Activated naive CD4-positive, alpha-beta T cell treated with anti-CD3 and anti-CD28 coated beads for 36 hours (primary cell): ENCODE results near the gene GRPEL1. TPM values are rescaled to one million over a fixed set of nuclear protein-coding genes. Genes with fewer than 3 reads are reported as not detected.

Experiments used
- CTCF ChIA-PET: fragments of 350-600 bp; sonication (Branson Sonifier 250); formaldehyde crosslinking; loops from one replicate; lab custom pipeline; 2021; ENCODE audit warnings: antibody characterized with exemption; lab: Charles Lee
- DNase-seq: peaks from one replicate; pipeline ENCODE4 v3.0.0-alpha.2; 2020
- H3K27ac Mint-ChIP-seq: one replicate; pipeline ENCODE4 v1.8.0; 2021; ENCODE audit warnings: mild to moderate bottlenecking, mixed read lengths
- H3K27me3 Mint-ChIP-seq: one replicate; pipeline ENCODE4 v1.8.0; 2021; ENCODE audit warnings: low read depth, mixed read lengths
- H3K36me3 Mint-ChIP-seq: one replicate; pipeline ENCODE4 v1.8.0; 2021; ENCODE audit warnings: low read depth, mixed read lengths
- H3K4me1 Mint-ChIP-seq: one replicate; pipeline ENCODE4 v1.8.0; 2021; ENCODE audit warnings: low read depth, mixed read lengths
- H3K4me3 Mint-ChIP-seq: one replicate; pipeline ENCODE4 v1.8.0; 2021; ENCODE audit warnings: mild to moderate bottlenecking, moderate library complexity, mixed read lengths
- H3K9me3 Mint-ChIP-seq: one replicate; pipeline ENCODE4 v1.8.0; 2021; ENCODE audit warnings: mixed read lengths
- intact Hi-C: fragments of 100-400 bp; cut with micrococcal nuclease; formaldehyde crosslinking; loops from one replicate; pipeline ENCODE4 v1.15.1; 2023
- total RNA-seq, 2 experiments: library from RNA; stranded (reverse); gene quantifications; one replicate each; pipeline ENCODE4 v1.2.3, GENCODE V29; 2021

Gene GRPEL1
- total RNA-seq, 2 experiments from 2014 or later = 53.7 to 53.9 TPM

- no peak overlapping the region for H3K4me3 Mint-ChIP-seq
- no peaks in the 10 kb centered on the region for H3K27me3 Mint-ChIP-seq
- no peak overlapping the region for H3K27ac Mint-ChIP-seq
- peaks cover 23% of the 10 kb centered on the region for H3K36me3 Mint-ChIP-seq
- intact Hi-C loops = no loop called here
- H3K4me1 Mint-ChIP-seq = peaks cover 2% of the 10 kb centered on the region
- CTCF ChIA-PET = interaction anchor here (0.6 to 1.5 kb wide), 2 partner anchors 12 to 85 kb away, joined by 3 read pairs; no protein-coding TSS in a partner anchor
- no peaks in the 10 kb centered on the region for H3K9me3 Mint-ChIP-seq
- no peak for DNase-seq
Measured at GRCh38 chr4:7017446-7018048, 50.3 kb downstream of the GRPEL1 start.

- Mint-ChIP-seq H3K9me3 (no peaks in the 10 kb centered on the region), H3K4me3 (no peak overlapping the region), H3K4me1 (peaks cover 2% of the 10 kb centered on the region), H3K27ac (no peak overlapping the region), H3K27me3 (no peaks in the 10 kb centered on the region), H3K36me3 (peaks cover 20% of the 10 kb centered on the region)
- CTCF ChIA-PET = no interaction called here
- intact Hi-C loops = no loop called here
- no peak for DNase-seq
Measured at GRCh38 chr4:7016512-7016911, 51.4 kb downstream of the GRPEL1 start.

GRCh38 chr4:7016086-7016485 lies 51.8 kb downstream of the GRPEL1 start:
- H3K27me3 Mint-ChIP-seq = no peaks in the 10 kb centered on the region
- CTCF ChIA-PET = no interaction called here
- no peak overlapping the region for H3K27ac Mint-ChIP-seq
- H3K4me3 Mint-ChIP-seq = no peak overlapping the region
- no peak for DNase-seq
- peaks cover 21% of the 10 kb centered on the region for H3K36me3 Mint-ChIP-seq
- peaks cover 2% of the 10 kb centered on the region for H3K4me1 Mint-ChIP-seq
- no peaks in the 10 kb centered on the region for H3K9me3 Mint-ChIP-seq
- intact Hi-C loops = no loop called here

- no peak for DNase-seq
- H3K36me3 Mint-ChIP-seq = peaks cover 27% of the 10 kb centered on the region
- peaks cover 2% of the 10 kb centered on the region for H3K4me1 Mint-ChIP-seq
- no peak overlapping the region for H3K4me3 Mint-ChIP-seq
- no peaks in the 10 kb centered on the region for H3K27me3 Mint-ChIP-seq
- no peaks in the 10 kb centered on the region for H3K9me3 Mint-ChIP-seq
- intact Hi-C loops = no loop called here
- CTCF ChIA-PET = no interaction called here
- no peak overlapping the region for H3K27ac Mint-ChIP-seq
Measured at GRCh38 chr4:7015383-7016035, 52.4 kb downstream of the GRPEL1 start.

GRCh38 chr4:7014815-7015214 lies 53.0 kb downstream of the GRPEL1 start:
- H3K27ac Mint-ChIP-seq = no peak overlapping the region
- CTCF ChIA-PET = no interaction called here

GRCh38 chr4:7013175-7013574 lies 54.7 kb downstream of the GRPEL1 start:
- Mint-ChIP-seq H3K27ac (no peak overlapping the region), H3K4me3 (no peak overlapping the region)
- no peak for DNase-seq

More at GRCh38 chr4:7014815-7015214, 53.0 kb downstream of the GRPEL1 start:
- no peak for DNase-seq
- Mint-ChIP-seq H3K36me3 (peaks cover 33% of the 10 kb centered on the region), H3K9me3 (no peaks in the 10 kb centered on the region), H3K4me3 (no peak overlapping the region), H3K27me3 (no peaks in the 10 kb centered on the region), H3K4me1 (peaks cover 2% of the 10 kb centered on the region)
- intact Hi-C loops = no loop called here

GRCh38 chr4:7009564-7009963 lies 58.3 kb downstream of the GRPEL1 start:
- Mint-ChIP-seq H3K27me3 (no peaks in the 10 kb centered on the region), H3K4me3 (no peak overlapping the region), H3K4me1 (peaks cover 2% of the 10 kb centered on the region), H3K36me3 (peaks cover 39% of the 10 kb centered on the region), H3K9me3 (no peaks in the 10 kb centered on the region), H3K27ac (no peak overlapping the region)
- CTCF ChIA-PET = interaction anchor here (0.6 kb wide), 1 partner anchor 283 kb away, joined by 6 read pairs; no protein-coding TSS in a partner anchor
- intact Hi-C loops = no loop called here
- no peak for DNase-seq

More at GRCh38 chr4:7013175-7013574, 54.7 kb downstream of the GRPEL1 start:
- H3K4me1 Mint-ChIP-seq = peaks cover 2% of the 10 kb centered on the region
- intact Hi-C loops = no loop called here
- H3K36me3 Mint-ChIP-seq = peaks cover 40% of the 10 kb centered on the region
- H3K9me3 Mint-ChIP-seq = no peaks in the 10 kb centered on the region
- CTCF ChIA-PET = interaction anchor here (1.3 kb wide), 1 partner anchor 58 kb away, joined by 3 read pairs; no protein-coding TSS in a partner anchor
- no peaks in the 10 kb centered on the region for H3K27me3 Mint-ChIP-seq

Other genes with a start within 250 kb of the GRPEL1 start
- 10 to 100 TPM; 23.6 to 24.6 TPM for gene TBC1D14, start 158.2 kb downstream of the GRPEL1 start, total RNA-seq
- 1 to 10 TPM; 8.2 to 9.9 TPM for gene TADA2B, start 24.7 kb downstream of the GRPEL1 start, total RNA-seq
- under 1 TPM; 0.07 to 0.15 TPM for gene SORCS2, start 124.5 kb upstream of the GRPEL1 start, total RNA-seq